OCI-LY3 (cell line): ENCODE data around the gene IL1RL2.
A peak's percentile ranks its signal among the peaks of the same experiment; 100 is the strongest.

ENCODE experiments used
- H2AFZ ChIP-seq: fragments of 200-600, 300-600 bp; shearing (Covaris generic); 2 replicates; pipeline ENCODE4 v1.6.0; 2014; ENCODE audit warnings: antibody characterized with exemption, low read depth, low read length
- H3K27ac ChIP-seq: fragments of 200-600, 300-600 bp; sonication (generic); 2 replicates; pipeline ENCODE4 v1.5.1; 2014; ENCODE audit warnings: mild to moderate bottlenecking, low read length, moderate library complexity, mixed read lengths
- H3K27me3 ChIP-seq: fragments of 200-600, 300-600 bp; sonication (generic); 2 replicates; pipeline ENCODE4 v1.6.1; 2014; ENCODE audit warnings: low read depth, low read length, mixed read lengths
- H3K36me3 ChIP-seq: fragments of 200-600, 300-600 bp; sonication (generic); replicated peaks from 2 replicates; pipeline ENCODE3; 2014; ENCODE audit warnings: low read depth, low read length, mixed read lengths
- H3K4me1 ChIP-seq: fragments of 300-600, 200-600 bp; sonication (generic); 2 replicates; pipeline ENCODE4 v1.6.1; 2014; ENCODE audit warnings: low read length, mixed read lengths
- H3K4me2 ChIP-seq: fragments of 200-600, 300-600 bp; sonication (generic); 2 replicates; pipeline ENCODE4 v1.6.1; 2014; ENCODE audit warnings: low read length, mixed read lengths
- H3K4me3 ChIP-seq: fragments of 300-600, 200-600 bp; sonication (generic); 2 replicates; pipeline ENCODE4 v1.5.1; 2014; ENCODE audit warnings: antibody characterized with exemption, mild to moderate bottlenecking, low read length, moderate library complexity
- H3K79me2 ChIP-seq: fragments of 300-600, 200-600 bp; shearing (Covaris generic); 2 replicates; pipeline ENCODE4 v1.6.1; 2014; ENCODE audit warnings: mild to moderate bottlenecking, low read length, mixed read lengths
- H3K9ac ChIP-seq: fragments of 300-600, 200-600 bp; shearing (Covaris generic); 2 replicates; pipeline ENCODE4 v1.6.0; 2014; ENCODE audit warnings: mild to moderate bottlenecking, low read length, moderate library complexity
- H3K9me3 ChIP-seq: fragments of 200-600, 300-600 bp; shearing (Covaris generic); 2 replicates; pipeline ENCODE4 v1.6.1; 2014; ENCODE audit warnings: low read length, mixed read lengths; ENCODE audit not compliant: insufficient read depth
- H4K20me1 ChIP-seq: fragments of 200-600, 300-600 bp; sonication (generic); 2 replicates; pipeline ENCODE4 v1.6.1; 2016; ENCODE audit warnings: low read length, mixed read lengths; ENCODE audit not compliant: insufficient read depth
- CTCF ChIP-seq: fragments of 200-600, 300-600 bp; sonication (generic); IDR thresholded peaks from 2 replicates; pipeline ENCODE4 v1.5.1; 2014; ENCODE audit warnings: antibody characterized with exemption, low read length, low read depth
- EZH2phosphoT487 ChIP-seq: fragments of 200-600 bp; shearing (Covaris generic); IDR thresholded peaks from 2 replicates; pipeline ENCODE4 v1.6.1; 2018; ENCODE audit warnings: antibody characterized with exemption, mixed run types, low read depth

Gene IL1RL2

GRCh38 chr2:102233132-102233884 lies 46.5 kb downstream of the IL1RL2 start:
- Histone ChIP-seq H3K9ac (no peak overlapping the region), H3K27me3 (no peaks in the 10 kb centered on the region), H3K4me3 (no peak overlapping the region), H4K20me1 (no peaks in the 10 kb centered on the region), H3K9me3 (no peaks in the 10 kb centered on the region), H3K79me2 (no peaks in the 10 kb centered on the region), H3K27ac (no peak overlapping the region), H3K4me2 (no peak overlapping the region), H2AFZ (no peak overlapping the region), H3K36me3 (no peaks in the 10 kb centered on the region), H3K4me1 (peaks cover 25% of the 10 kb centered on the region)
- TF ChIP-seq EZH2phosphoT487 (no peak), CTCF (no peak)

- H3K9ac ChIP-seq, result no peak overlapping the region
- H3K4me1 ChIP-seq, result peaks cover 27% of the 10 kb centered on the region
- no peaks in the 10 kb centered on the region for H3K36me3 ChIP-seq
- H3K27ac ChIP-seq, result no peak overlapping the region
- H3K4me2 ChIP-seq, result no peak overlapping the region
- TF ChIP-seq EZH2phosphoT487 (no peak), CTCF (no peak)
- H2AFZ ChIP-seq, result no peak overlapping the region
- no peaks in the 10 kb centered on the region for H4K20me1 ChIP-seq
- H3K27me3 ChIP-seq, result no peaks in the 10 kb centered on the region
- no peak overlapping the region for H3K4me3 ChIP-seq
- no peaks in the 10 kb centered on the region for H3K79me2 ChIP-seq
- H3K9me3 ChIP-seq, result no peaks in the 10 kb centered on the region
These were observed 48.2 kb downstream of the IL1RL2 start for GRCh38 chr2:102235042-102235473.

GRCh38 chr2:102235491-102235890 lies 48.7 kb downstream of the IL1RL2 start:
- no peak overlapping the region for H3K4me3 ChIP-seq
- H3K9ac ChIP-seq, result no peak overlapping the region
- H3K27ac ChIP-seq, result no peak overlapping the region
- H3K36me3 ChIP-seq, result no peaks in the 10 kb centered on the region
- no peaks in the 10 kb centered on the region for H4K20me1 ChIP-seq
- no peaks in the 10 kb centered on the region for H3K79me2 ChIP-seq
- no peak overlapping the region for H2AFZ ChIP-seq
- no peaks in the 10 kb centered on the region for H3K9me3 ChIP-seq
- peak; percentile 60 for TF ChIP-seq CTCF
- no peak for TF ChIP-seq EZH2phosphoT487
- H3K4me2 ChIP-seq, result no peak overlapping the region
- H3K27me3 ChIP-seq, result no peaks in the 10 kb centered on the region
- H3K4me1 ChIP-seq, result peaks cover 31% of the 10 kb centered on the region

- Histone ChIP-seq H3K27me3 (no peaks in the 10 kb centered on the region), H3K4me3 (no peak overlapping the region), H3K79me2 (no peaks in the 10 kb centered on the region), H2AFZ (no peak overlapping the region), H3K4me2 (no peak overlapping the region), H3K27ac (no peak overlapping the region), H4K20me1 (no peaks in the 10 kb centered on the region), H3K9ac (no peak overlapping the region), H3K9me3 (no peaks in the 10 kb centered on the region), H3K36me3 (no peaks in the 10 kb centered on the region), H3K4me1 (peaks cover 36% of the 10 kb centered on the region)
- no peak for TF ChIP-seq CTCF
- no peak for TF ChIP-seq EZH2phosphoT487
These were observed 49.3 kb downstream of the IL1RL2 start for GRCh38 chr2:102236132-102236531.
